Measurements from ENCODE around the gene ENTHD1.

Gene ENTHD1

GRCh38 chr22:39809772-39810557 lies 83.6 kb downstream of the ENTHD1 start:
- no peak overlapping the region for H3K4me3 ChIP-seq (ENCODE audit: low read depth, low read length)
- TF ChIP-seq CTCF (IDR thresholded peaks at IDR 0.05; ENCODE audit: low read depth, low read length, missing control alignments): no peak
- no peak for DNase-seq (ENCODE audit: low read depth)
- in situ Hi-C loops (cut with HindIII; ENCODE audit: low sequenced_read_pairs): no loop called here

- H3K4me3 ChIP-seq (ENCODE audit: low read depth, low read length): no peak overlapping the region
- in situ Hi-C loops (cut with HindIII; ENCODE audit: low sequenced_read_pairs): no loop called here
- no peak for DNase-seq (ENCODE audit: low read depth)
- no peak for TF ChIP-seq CTCF (IDR thresholded peaks at IDR 0.05; ENCODE audit: low read depth, low read length, missing control alignments)
Measured at GRCh38 chr22:39808081-39808480, 85.5 kb downstream of the ENTHD1 start.

GRCh38 chr22:39806109-39806508 lies 87.5 kb downstream of the ENTHD1 start:
- no peak for TF ChIP-seq CTCF (IDR thresholded peaks at IDR 0.05; ENCODE audit: low read depth, low read length, missing control alignments)
- DNase-seq (ENCODE audit: low read depth): no peak
- no peak overlapping the region for H3K4me3 ChIP-seq (ENCODE audit: low read depth, low read length)
- in situ Hi-C loops (cut with HindIII; ENCODE audit: low sequenced_read_pairs): no loop called here

- in situ Hi-C loops (cut with HindIII; ENCODE audit: low sequenced_read_pairs): no loop called here
- TF ChIP-seq CTCF (IDR thresholded peaks at IDR 0.05; ENCODE audit: low read depth, low read length, missing control alignments): no peak
- no peak overlapping the region for H3K4me3 ChIP-seq (ENCODE audit: low read depth, low read length)
- no peak for DNase-seq (ENCODE audit: low read depth)
Measured at GRCh38 chr22:39805117-39805516, 88.4 kb downstream of the ENTHD1 start.

GRCh38 chr22:39802682-39803081 lies 90.9 kb downstream of the ENTHD1 start:
- no peak for DNase-seq (ENCODE audit: low read depth)
- no peak overlapping the region for H3K4me3 ChIP-seq (ENCODE audit: low read depth, low read length)
- TF ChIP-seq CTCF (IDR thresholded peaks at IDR 0.05; ENCODE audit: low read depth, low read length, missing control alignments): no peak
- in situ Hi-C loops (cut with HindIII; ENCODE audit: low sequenced_read_pairs): loop anchor here (5.0 kb wide), 1 partner anchor 70 kb away; no protein-coding TSS in a partner anchor

- DNase-seq (ENCODE audit: low read depth): no peak
- no peak for TF ChIP-seq CTCF (IDR thresholded peaks at IDR 0.05; ENCODE audit: low read depth, low read length, missing control alignments)
- H3K4me3 ChIP-seq (ENCODE audit: low read depth, low read length): no peak overlapping the region
- in situ Hi-C loops (cut with HindIII; ENCODE audit: low sequenced_read_pairs): loop anchor here (5.0 kb wide), 1 partner anchor 71 kb away; no protein-coding TSS in a partner anchor
Measured at GRCh38 chr22:39800790-39801520, 92.6 kb downstream of the ENTHD1 start.
